ENCODE data around the gene TYW1B. TPM values are rescaled to one million over a fixed set of nuclear protein-coding genes. Genes with fewer than 3 reads are reported as not detected.
"Not testable (repeated sequence)": the region's sequence is repeated elsewhere in the genome, so short reads cannot be mapped to it uniquely, and the experiment has no call there.

Gene TYW1B
- total and polyA plus RNA-seq, 4 donors, result 1.4 to 4.8 (median 3.7) TPM

DNA sequence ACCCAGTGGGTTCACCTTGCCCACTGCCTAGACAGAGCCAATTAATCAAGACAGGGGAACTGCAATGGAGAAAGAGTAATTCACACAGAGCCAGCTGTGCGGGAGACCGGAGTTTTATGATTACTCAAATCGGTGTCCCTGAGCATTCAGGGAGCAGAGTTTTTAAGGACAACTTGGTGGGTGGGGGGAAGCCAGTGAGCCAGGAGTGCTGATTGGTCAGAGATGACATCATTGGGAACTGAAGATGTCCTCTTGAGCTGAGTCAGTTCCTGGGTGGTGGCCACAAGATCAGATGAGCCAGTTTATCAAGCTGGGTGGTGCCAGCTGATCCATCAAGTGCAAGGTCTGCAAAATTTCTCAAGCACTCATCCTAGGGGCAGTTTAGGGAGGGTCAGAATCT, 240.7 kb downstream of the TYW1B start:
- DNase-seq (ENCODE audit: low spot score); H3K4me1 ChIP-seq (ENCODE audit: control insufficient read depth in 4 of 4, insufficient read depth in 4 of 4, low read length in 3 of 4); H3K36me3 ChIP-seq (ENCODE audit: control insufficient read depth in 4 of 4, insufficient read depth in 3 of 4, low read depth in 1 of 4, low read length in 3 of 4); H3K27me3 ChIP-seq (ENCODE audit: control insufficient read depth in 4 of 4, insufficient read depth in 4 of 4, low read length in 3 of 4); H3K4me3 ChIP-seq (ENCODE audit: low read depth in 1 of 3, low read length in 3 of 3); H3K27ac ChIP-seq (ENCODE audit: low read depth in 1 of 2, low read length in 2 of 2); H3K9me3 ChIP-seq (ENCODE audit: control insufficient read depth in 4 of 4, low read length in 3 of 4); H3K9ac ChIP-seq (ENCODE audit: low read depth in 1 of 2, low read length in 2 of 2): not testable (repeated sequence)
- WGBS, result 100% methylated on average over 3 of the region's 3 CpGs

DNA sequence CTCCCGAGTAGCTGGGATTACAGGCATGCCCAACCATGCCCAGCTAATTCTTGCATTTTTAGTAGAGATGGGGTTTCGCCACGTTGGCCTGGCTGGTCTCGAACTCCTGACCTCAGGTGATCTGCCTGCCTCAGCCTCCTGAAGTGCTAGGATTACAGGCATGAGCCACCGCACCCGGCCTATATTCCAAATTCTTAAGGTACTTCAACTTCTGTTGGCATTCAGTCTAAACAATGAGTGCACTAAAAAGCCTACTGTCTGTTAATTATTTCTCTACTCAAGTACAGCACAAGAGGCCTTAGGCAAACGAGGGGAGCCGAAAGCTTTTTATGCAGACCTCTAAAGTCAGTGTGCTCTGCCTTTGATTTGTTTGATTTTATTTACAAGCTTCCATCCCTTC, 243.4 kb downstream of the TYW1B start:
- H3K4me3 ChIP-seq (ENCODE audit: low read depth in 1 of 3, low read length in 3 of 3); H3K4me1 ChIP-seq (ENCODE audit: control insufficient read depth in 4 of 4, insufficient read depth in 4 of 4, low read length in 3 of 4); H3K27me3 ChIP-seq (ENCODE audit: control insufficient read depth in 4 of 4, insufficient read depth in 4 of 4, low read length in 3 of 4); DNase-seq (ENCODE audit: low spot score); H3K9me3 ChIP-seq (ENCODE audit: control insufficient read depth in 4 of 4, low read length in 3 of 4); H3K36me3 ChIP-seq (ENCODE audit: control insufficient read depth in 4 of 4, insufficient read depth in 3 of 4, low read depth in 1 of 4, low read length in 3 of 4); H3K9ac ChIP-seq (ENCODE audit: low read depth in 1 of 2, low read length in 2 of 2); H3K27ac ChIP-seq (ENCODE audit: low read depth in 1 of 2, low read length in 2 of 2): not testable (repeated sequence)
- WGBS, result 97% methylated on average over 8 of the region's 8 CpGs

DNA sequence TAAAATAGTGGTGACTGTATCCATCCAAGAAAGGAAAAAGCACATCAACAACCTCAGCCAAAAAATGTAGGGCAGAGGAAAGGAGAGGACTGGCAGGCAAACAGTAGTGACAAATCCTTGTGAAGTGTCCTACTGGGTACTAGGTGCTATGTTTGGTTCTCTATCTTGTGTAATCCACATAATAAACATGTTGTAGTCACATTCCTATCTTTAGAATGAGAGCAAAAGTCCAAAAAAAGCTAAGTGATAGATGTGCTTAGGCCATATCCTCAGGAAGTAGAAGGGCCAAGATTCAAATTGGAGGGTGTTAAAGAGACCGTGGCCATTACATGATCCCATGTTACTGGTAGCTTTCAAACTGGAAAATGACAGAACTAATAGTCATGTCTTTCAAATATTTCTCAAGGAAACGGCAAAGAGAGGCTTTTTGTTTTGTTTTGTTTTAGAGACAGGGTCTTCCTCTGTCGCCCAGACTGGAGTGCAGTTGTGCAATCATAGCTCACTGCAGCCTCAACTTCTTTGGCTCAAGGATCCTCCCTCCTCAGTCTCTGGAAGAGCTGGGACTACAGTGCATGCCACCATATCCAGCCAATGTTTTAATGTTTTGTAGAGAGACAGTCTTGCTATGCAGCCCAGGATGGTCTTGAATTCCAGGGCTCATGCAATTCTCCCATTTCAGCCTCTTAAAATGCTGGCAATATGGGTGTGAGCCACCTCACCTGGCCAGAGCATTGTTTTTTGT, 244.2 kb downstream of the TYW1B start:
- not testable (repeated sequence) for H3K4me1 ChIP-seq (ENCODE audit: control insufficient read depth in 4 of 4, insufficient read depth in 4 of 4, low read length in 3 of 4); H3K27ac ChIP-seq (ENCODE audit: low read depth in 1 of 2, low read length in 2 of 2); H3K27me3 ChIP-seq (ENCODE audit: control insufficient read depth in 4 of 4, insufficient read depth in 4 of 4, low read length in 3 of 4); H3K4me3 ChIP-seq (ENCODE audit: low read depth in 1 of 3, low read length in 3 of 3); H3K36me3 ChIP-seq (ENCODE audit: control insufficient read depth in 4 of 4, insufficient read depth in 3 of 4, low read depth in 1 of 4, low read length in 3 of 4); DNase-seq (ENCODE audit: low spot score); H3K9me3 ChIP-seq (ENCODE audit: control insufficient read depth in 4 of 4, low read length in 3 of 4); H3K9ac ChIP-seq (ENCODE audit: low read depth in 1 of 2, low read length in 2 of 2)
- TF ChIP-seq HNF4A (conservative IDR thresholded peaks at IDR 0.05), result peak in 1 of 2 donors; percentile 10
- WGBS, result 79% methylated on average over 3 of the region's 3 CpGs

DNA sequence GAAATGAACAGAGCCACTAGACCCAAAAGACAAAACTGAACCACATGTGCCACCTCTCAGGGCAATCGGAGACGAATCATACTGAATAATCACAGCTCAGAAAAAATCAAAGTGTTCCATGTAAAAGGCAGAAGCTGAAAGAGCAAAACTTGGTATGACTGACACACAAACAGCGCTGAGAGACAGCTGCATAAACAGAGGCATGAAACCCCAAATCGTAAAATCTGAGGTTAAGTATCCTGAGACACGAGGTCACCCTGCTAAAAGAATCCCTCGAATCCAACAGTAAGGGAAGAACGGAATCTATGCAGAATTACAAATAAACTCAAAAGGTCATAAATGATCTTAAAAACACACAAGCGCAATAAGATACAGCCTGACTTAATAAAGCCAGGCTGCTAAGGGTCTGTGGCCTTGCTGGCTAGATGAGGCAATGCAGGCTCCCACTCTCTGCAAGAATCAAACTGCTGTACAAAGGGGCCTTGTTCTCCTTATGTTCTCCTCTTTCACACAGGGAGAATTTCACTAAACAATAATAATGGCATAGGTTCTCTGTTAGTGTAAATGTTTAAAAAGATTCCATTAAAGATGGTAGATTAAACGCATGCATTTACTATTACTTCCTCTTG, 247.7 kb downstream of the TYW1B start:
- not testable (repeated sequence) for H3K27ac ChIP-seq (ENCODE audit: low read depth in 1 of 2, low read length in 2 of 2); H3K4me1 ChIP-seq (ENCODE audit: control insufficient read depth in 4 of 4, insufficient read depth in 4 of 4, low read length in 3 of 4); H3K9me3 ChIP-seq (ENCODE audit: control insufficient read depth in 4 of 4, low read length in 3 of 4); H3K9ac ChIP-seq (ENCODE audit: low read depth in 1 of 2, low read length in 2 of 2); H3K36me3 ChIP-seq (ENCODE audit: control insufficient read depth in 4 of 4, insufficient read depth in 3 of 4, low read depth in 1 of 4, low read length in 3 of 4); H3K27me3 ChIP-seq (ENCODE audit: control insufficient read depth in 4 of 4, insufficient read depth in 4 of 4, low read length in 3 of 4); DNase-seq (ENCODE audit: low spot score); H3K4me3 ChIP-seq (ENCODE audit: low read depth in 1 of 3, low read length in 3 of 3)
- 95% methylated on average over 9 of the region's 9 CpGs for WGBS

DNA sequence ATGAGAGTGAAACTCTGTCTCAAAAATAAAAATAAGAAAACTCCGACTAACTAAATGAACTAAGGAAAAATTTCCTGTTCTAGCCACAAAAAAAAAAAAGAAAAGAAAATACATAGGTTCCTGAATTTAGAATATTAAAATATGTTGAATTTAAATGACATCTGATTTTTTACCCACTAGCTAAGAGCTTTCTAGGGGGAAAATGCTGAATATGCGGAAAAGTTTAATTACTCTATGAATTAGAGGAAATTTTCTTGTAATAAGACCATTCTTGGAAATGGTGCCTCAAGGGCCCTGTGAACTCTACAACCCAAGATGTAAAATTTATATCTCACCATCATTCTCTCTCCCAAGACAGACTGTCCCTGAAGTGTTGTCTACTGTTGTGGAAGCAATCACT, 250.9 kb downstream of the TYW1B start:
- H3K36me3 ChIP-seq (ENCODE audit: control insufficient read depth in 4 of 4, insufficient read depth in 3 of 4, low read depth in 1 of 4, low read length in 3 of 4), result no peaks in the 10 kb centered on the region
- no peak overlapping the region for H3K27ac ChIP-seq (ENCODE audit: low read depth in 1 of 2, low read length in 2 of 2)
- TF ChIP-seq JUND (IDR thresholded peaks at IDR 0.05), result no peak
- TF ChIP-seq, protein P1, sequence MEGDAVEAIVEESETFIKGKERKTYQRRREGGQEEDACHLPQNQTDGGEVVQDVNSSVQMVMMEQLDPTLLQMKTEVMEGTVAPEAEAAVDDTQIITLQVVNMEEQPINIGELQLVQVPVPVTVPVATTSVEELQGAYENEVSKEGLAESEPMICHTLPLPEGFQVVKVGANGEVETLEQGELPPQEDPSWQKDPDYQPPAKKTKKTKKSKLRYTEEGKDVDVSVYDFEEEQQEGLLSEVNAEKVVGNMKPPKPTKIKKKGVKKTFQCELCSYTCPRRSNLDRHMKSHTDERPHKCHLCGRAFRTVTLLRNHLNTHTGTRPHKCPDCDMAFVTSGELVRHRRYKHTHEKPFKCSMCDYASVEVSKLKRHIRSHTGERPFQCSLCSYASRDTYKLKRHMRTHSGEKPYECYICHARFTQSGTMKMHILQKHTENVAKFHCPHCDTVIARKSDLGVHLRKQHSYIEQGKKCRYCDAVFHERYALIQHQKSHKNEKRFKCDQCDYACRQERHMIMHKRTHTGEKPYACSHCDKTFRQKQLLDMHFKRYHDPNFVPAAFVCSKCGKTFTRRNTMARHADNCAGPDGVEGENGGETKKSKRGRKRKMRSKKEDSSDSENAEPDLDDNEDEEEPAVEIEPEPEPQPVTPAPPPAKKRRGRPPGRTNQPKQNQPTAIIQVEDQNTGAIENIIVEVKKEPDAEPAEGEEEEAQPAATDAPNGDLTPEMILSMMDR (IDR thresholded peaks at IDR 0.05; ENCODE audit: low read depth, low read length, missing input control), result no peak
- TF ChIP-seq FOXA1 (IDR thresholded peaks at IDR 0.05), result no peak
- TF ChIP-seq RXRA (IDR thresholded peaks at IDR 0.05), result no peak
- TF ChIP-seq TAF1 (conservative IDR thresholded peaks at IDR 0.05), result no peak
- no peak for TF ChIP-seq FOXA2 (IDR thresholded peaks at IDR 0.05)
- TF ChIP-seq HNF4G (IDR thresholded peaks at IDR 0.05), result no peak
- TF ChIP-seq, protein P2, sequence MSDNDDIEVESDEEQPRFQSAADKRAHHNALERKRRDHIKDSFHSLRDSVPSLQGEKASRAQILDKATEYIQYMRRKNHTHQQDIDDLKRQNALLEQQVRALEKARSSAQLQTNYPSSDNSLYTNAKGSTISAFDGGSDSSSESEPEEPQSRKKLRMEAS (IDR thresholded peaks at IDR 0.05), result no peak
- TF ChIP-seq SP1 (IDR thresholded peaks at IDR 0.05), result no peak
- TF ChIP-seq, protein P3, sequence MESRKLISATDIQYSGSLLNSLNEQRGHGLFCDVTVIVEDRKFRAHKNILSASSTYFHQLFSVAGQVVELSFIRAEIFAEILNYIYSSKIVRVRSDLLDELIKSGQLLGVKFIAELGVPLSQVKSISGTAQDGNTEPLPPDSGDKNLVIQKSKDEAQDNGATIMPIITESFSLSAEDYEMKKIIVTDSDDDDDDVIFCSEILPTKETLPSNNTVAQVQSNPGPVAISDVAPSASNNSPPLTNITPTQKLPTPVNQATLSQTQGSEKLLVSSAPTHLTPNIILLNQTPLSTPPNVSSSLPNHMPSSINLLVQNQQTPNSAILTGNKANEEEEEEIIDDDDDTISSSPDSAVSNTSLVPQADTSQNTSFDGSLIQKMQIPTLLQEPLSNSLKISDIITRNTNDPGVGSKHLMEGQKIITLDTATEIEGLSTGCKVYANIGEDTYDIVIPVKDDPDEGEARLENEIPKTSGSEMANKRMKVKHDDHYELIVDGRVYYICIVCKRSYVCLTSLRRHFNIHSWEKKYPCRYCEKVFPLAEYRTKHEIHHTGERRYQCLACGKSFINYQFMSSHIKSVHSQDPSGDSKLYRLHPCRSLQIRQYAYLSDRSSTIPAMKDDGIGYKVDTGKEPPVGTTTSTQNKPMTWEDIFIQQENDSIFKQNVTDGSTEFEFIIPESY (IDR thresholded peaks at IDR 0.05), result no peak
- TF ChIP-seq NR2F2 (IDR thresholded peaks at IDR 0.05), result no peak
- no peak for TF ChIP-seq GABPA (IDR thresholded peaks at IDR 0.05 in 1 of 2, conservative IDR thresholded peaks at IDR 0.05 in 1 of 2)
- TF ChIP-seq HNF4A (conservative IDR thresholded peaks at IDR 0.05), result no peak
- TF ChIP-seq, protein P4, sequence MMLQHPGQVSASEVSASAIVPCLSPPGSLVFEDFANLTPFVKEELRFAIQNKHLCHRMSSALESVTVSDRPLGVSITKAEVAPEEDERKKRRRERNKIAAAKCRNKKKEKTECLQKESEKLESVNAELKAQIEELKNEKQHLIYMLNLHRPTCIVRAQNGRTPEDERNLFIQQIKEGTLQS (IDR thresholded peaks at IDR 0.05), result no peak
- no peak for TF ChIP-seq YY1 (IDR thresholded peaks at IDR 0.05)
- H3K4me1 ChIP-seq (ENCODE audit: control insufficient read depth in 4 of 4, insufficient read depth in 4 of 4, low read length in 3 of 4), result no peaks in the 10 kb centered on the region
- H3K9ac ChIP-seq (ENCODE audit: low read depth in 1 of 2, low read length in 2 of 2), result no peak overlapping the region
- DNase-seq (ENCODE audit: low spot score), result no peak
- no peaks in the 10 kb centered on the region for H3K27me3 ChIP-seq (ENCODE audit: control insufficient read depth in 4 of 4, insufficient read depth in 4 of 4, low read length in 3 of 4)
- WGBS, result over 99% methylated on average over 2 of the region's 2 CpGs
- H3K9me3 ChIP-seq (ENCODE audit: control insufficient read depth in 4 of 4, low read length in 3 of 4), result no peaks in the 10 kb centered on the region
- H3K4me3 ChIP-seq (ENCODE audit: low read depth in 1 of 3, low read length in 3 of 3), result no peak overlapping the region
